A549 (cell line): ENCODE measurements around the gene GMDS. TPM values are rescaled to one million over a fixed set of nuclear protein-coding genes. Genes with fewer than 3 reads are reported as not detected.

ENCODE experiments used
- ATAC-seq, 2 experiments: fragments of 200-7000 bp in 1 of 2; fragments of >200 bp in 1 of 2; cut with Nextera tagmentation in 1 of 2; cut with Tn5 transposase in 1 of 2; 3 replicates each; pipeline versions ENCODE4 v1.8.0 to v1.9.1; 2018 to 2020; ENCODE audit warnings: mild to moderate bottlenecking in 1 of 2, moderate library complexity in 1 of 2
- CTCF ChIA-PET: fragments of 300-600 bp; sonication (Branson Sonifier 250); formaldehyde crosslinking; extraction: SDS; loops from one replicate; lab custom pipeline; 2021; ENCODE audit warnings: antibody characterized with exemption, inconsistent platforms; lab: Yijun Ruan, JAX
- POLR2A ChIA-PET: fragments of 350-600 bp; formaldehyde crosslinking; extraction: SDS; loops from one replicate; lab custom pipeline; 2021; ENCODE audit warnings: antibody characterized with exemption, inconsistent platforms; lab: Yijun Ruan, JAX
- DNase-seq, 2 experiments: peaks; one replicate each; pipeline versions ENCODE4 v3.0.0 to v3.0.0-alpha.2; 2011 to 2016; ENCODE audit warnings: low read depth in 1 of 2, low spot score in 1 of 2
- FAIRE-seq: peaks from 2 replicates; lab custom pipeline; 2011; peaks lifted over from hg19 to GRCh38; lab: Jason Lieb, UNC
- H3K27ac ChIP-seq, 2 experiments: fragments of >200 bp; sonication (Bioruptor Twin); formaldehyde crosslinking; 3 replicates each; pipeline ENCODE4 v1.5.1; 2016 to 2017
- H3K4me1 ChIP-seq: fragments of >200 bp; sonication (Bioruptor Twin); formaldehyde crosslinking; 3 replicates; pipeline ENCODE4 v1.6.1; 2016
- H3K4me2 ChIP-seq: fragments of >200 bp; sonication (Bioruptor Twin); formaldehyde crosslinking; 3 replicates; pipeline ENCODE4 v1.6.1; 2016
- H3K4me3 ChIP-seq: fragments of >200 bp; sonication (Bioruptor Twin); formaldehyde crosslinking; 3 replicates; pipeline ENCODE4 v1.5.1; 2016
- H3K9me3 ChIP-seq: fragments of >200 bp; sonication (Bioruptor Twin); formaldehyde crosslinking; 3 replicates; pipeline ENCODE4 v1.6.1; 2016
- BCL3 ChIP-seq: fragments of >200 bp; sonication (Bioruptor Twin); formaldehyde crosslinking; IDR thresholded peaks from 3 replicates; pipeline ENCODE4 v1.6.1; 2016
- CBX2 ChIP-seq: fragments of 200-600 bp; sonication (generic); IDR thresholded peaks from 2 replicates; pipeline ENCODE4 v1.6.1; 2016; ENCODE audit warnings: low read depth, mild to moderate bottlenecking, borderline replicate concordance
- CTCF ChIP-seq: fragments of >200 bp; sonication (Bioruptor Twin); formaldehyde crosslinking; IDR thresholded peaks from 3 replicates; pipeline ENCODE4 v1.5.1; 2016
- HES2 ChIP-seq: fragments of >200 bp; sonication (Bioruptor Twin); formaldehyde crosslinking; IDR thresholded peaks from 2 replicates; pipeline ENCODE4 v1.6.1; 2016
- HEYL ChIP-seq: fragments of 250-450 bp; sonication (Bioruptor Pico); IDR thresholded peaks from 2 replicates; pipeline ENCODE4 v1.8.0; 2021; ENCODE audit warnings: mild to moderate bottlenecking, moderate library complexity
- HMGXB4 ChIP-seq: fragments of 250-450 bp; sonication (Bioruptor Pico); IDR thresholded peaks from 2 replicates; pipeline ENCODE4 v1.5.0; 2021; ENCODE audit warnings: mild to moderate bottlenecking, moderate library complexity, borderline replicate concordance
- HOXB5 ChIP-seq: fragments of 250-450 bp; sonication (Bioruptor Pico); IDR thresholded peaks from 2 replicates; pipeline ENCODE4 v1.5.0; 2020; ENCODE audit warnings: mild to moderate bottlenecking, moderate library complexity
- NFE2L2 ChIP-seq: fragments of 150-350 bp; conservative IDR thresholded peaks from 2 replicates; pipeline ENCODE4 v1.6.1; 2014; ENCODE audit warnings: low read length
- NPAS2 ChIP-seq: fragments of 250-450 bp; sonication (Bioruptor Pico); IDR thresholded peaks from 2 replicates; pipeline ENCODE4 v1.8.0; 2022; ENCODE audit warnings: mild to moderate bottlenecking, moderate library complexity, borderline replicate concordance
- PHF8 ChIP-seq: fragments of 200-600 bp; sonication (generic); IDR thresholded peaks from 2 replicates; pipeline ENCODE4 v1.6.1; 2016; ENCODE audit warnings: low read depth, mild to moderate bottlenecking, antibody characterized with exemption, moderate library complexity, borderline replicate concordance
- POLR2AphosphoS2 ChIP-seq: conservative IDR thresholded peaks from 2 replicates; pipeline ENCODE4 v1.6.1; 2012; ENCODE audit warnings: low read length, improper control_type of control experiment, inconsistent platforms
- RAD21 ChIP-seq, 2 experiments: fragments of >200 bp in 1 of 2; sonication (Bioruptor Twin) in 1 of 2; formaldehyde crosslinking in 1 of 2; IDR thresholded peaks in 1 of 2; conservative IDR thresholded peaks in 1 of 2; 2 replicates in 1 of 2; 3 replicates in 1 of 2; pipeline ENCODE4 v1.6.1; 2012 to 2018; ENCODE audit warnings: inconsistent platforms in 1 of 2
- RCOR1 ChIP-seq: fragments of 150-350 bp; IDR thresholded peaks from 2 replicates; pipeline ENCODE4 v1.6.1; 2014; ENCODE audit warnings: antibody characterized with exemption, low read length, low read depth
- REST ChIP-seq: fragments of 200-600 bp; sonication (generic); IDR thresholded peaks from 2 replicates; pipeline ENCODE4 v1.6.1; 2016; ENCODE audit warnings: antibody characterized with exemption, mild to moderate bottlenecking, moderate library complexity
- SREBF2 ChIP-seq: fragments of 450-650 bp; IDR thresholded peaks from 2 replicates; pipeline ENCODE4 v1.6.1; 2014; ENCODE audit warnings: mild to moderate bottlenecking, moderate library complexity
- TFCP2L1 ChIP-seq: fragments of 250-450 bp; sonication (Bioruptor Pico); IDR thresholded peaks from 2 replicates; pipeline ENCODE4 v1.5.0; 2021; ENCODE audit warnings: mild to moderate bottlenecking
- ZC3H11A ChIP-seq: fragments of 450-650 bp; IDR thresholded peaks from 2 replicates; pipeline ENCODE4 v1.6.1; 2014; ENCODE audit warnings: antibody characterized with exemption, mild to moderate bottlenecking
- ZFP36 ChIP-seq: fragments of 450-650 bp; IDR thresholded peaks from 2 replicates; pipeline ENCODE4 v1.6.1; 2014; ENCODE audit warnings: borderline replicate concordance; ENCODE audit not compliant: partially characterized antibody
- WGBS: methylation state at CpG from one replicate; pipeline ENCODE4 v1.1.6; 2017; ENCODE audit errors: missing lambda C conversion rate; 5-methylcytosine and 5-hydroxymethylcytosine counted together
- polyA plus RNA-seq, 4 experiments: library from polyadenylated mRNA; depleted of rRNA in 3 of 4; stranded (reverse); fragments of >200 nt; fragmentation: RNase III in 1 of 4; extraction: RNeasy Plus Mini Kit Qiagen cat#74134 plus additional on column Dnase treatment in 1 of 4; gene quantifications; 2 replicates in 3 of 4; 3 replicates in 1 of 4; pipeline ENCODE4 v1.2.3, GENCODE V29; 2011 to 2017

The GMDS gene
- polyA plus RNA-seq, 2 of the 4 experiments (the other 2 are of a cell fraction) = 9.9 to 12.4 TPM

GRCh38 chr6:2188397-2188796 is 57.0 kb downstream of the GMDS start:
- POLR2A ChIA-PET = no interaction called here
- Histone ChIP-seq H3K27ac (no peak overlapping the region), H3K4me3 (no peak overlapping the region), H3K4me2 (no peak overlapping the region), H3K9me3 (no peaks in the 10 kb centered on the region), H3K4me1 (no peaks in the 10 kb centered on the region)
- TF ChIP-seq SREBF2 (no peak), ZC3H11A (no peak), POLR2AphosphoS2 (no peak), HEYL (CRISPR knock-in tag) (no peak), BCL3 (no peak), ZFP36 (no peak), REST (no peak), PHF8 (no peak), NPAS2 (CRISPR knock-in tag) (no peak), HMGXB4 (CRISPR knock-in tag) (no peak), CTCF (no peak), HES2 (no peak), CBX2 (no peak), TFCP2L1 (CRISPR knock-in tag) (no peak), RCOR1 (no peak)
- CTCF ChIA-PET = interaction anchor here (1.0 kb wide), 1 partner anchor 14 kb away, joined by 3 read pairs; no protein-coding TSS in a partner anchor
- no peak for FAIRE-seq
- no peak for ATAC-seq
- 89% methylated on average over 5 of the region's 5 CpGs for WGBS
- DNase-seq = no peak

- H3K9me3 ChIP-seq = no peaks in the 10 kb centered on the region
- ChIA-PET CTCF (interaction anchor here (1.4 kb wide), 1 partner anchor 9 kb away, joined by 3 read pairs; no protein-coding TSS in a partner anchor), POLR2A (no interaction called here)
- H3K4me2 ChIP-seq = no peak overlapping the region
- WGBS = 18% methylated on average over 3 of the region's 3 CpGs
- DNase-seq (no peak), FAIRE-seq (no peak), ATAC-seq (no peak)
- no peak overlapping the region for H3K4me3 ChIP-seq
- no peaks in the 10 kb centered on the region for H3K4me1 ChIP-seq
- no peak overlapping the region for H3K27ac ChIP-seq
- no peak for TF ChIP-seq HOXB5 (CRISPR knock-in tag)
- no peak for TF ChIP-seq RAD21 (conservative IDR thresholded peaks at IDR 0.05 in 1 of 2, IDR thresholded peaks at IDR 0.05 in 1 of 2)
- no peak for TF ChIP-seq BCL3
- TF ChIP-seq REST = no peak
- no peak for TF ChIP-seq NFE2L2
- TF ChIP-seq SREBF2 = no peak
- no peak for TF ChIP-seq CTCF
- TF ChIP-seq POLR2AphosphoS2 = no peak
These were observed 57.6 kb downstream of the GMDS start for GRCh38 chr6:2187826-2188225.
